HepG2 (cell line): Measurements from ENCODE around the gene HTR1D. TPM values are rescaled to one million over a fixed set of nuclear protein-coding genes. Genes with fewer than 3 reads are reported as not detected.

ENCODE experiments used
- ATAC-seq: fragments of 200-7000 bp; cut with Tn5 transposase; 3 replicates; pipeline ENCODE4 v1.9.1; 2020; ENCODE audit warnings: mild to moderate bottlenecking, moderate library complexity
- BruUV-seq: library from RNA; stranded (reverse); fragments of 400-500 nt; replicated peaks from 2 replicates; lab custom pipeline; 2021; lab: Mats Ljungman, UMichigan
- CTCF ChIA-PET: fragments of 300-600 bp; formaldehyde crosslinking; extraction: SDS; loops from one replicate; lab custom pipeline; 2021; ENCODE audit warnings: low total read pairs, inconsistent platforms, low intra/inter-chr PET ratio; lab: Yijun Ruan, JAX
- POLR2A ChIA-PET: fragments of 350-600 bp; sonication (Branson Sonifier 250); formaldehyde crosslinking; loops from one replicate; lab custom pipeline; 2020; ENCODE audit warnings: antibody characterized with exemption, inconsistent platforms; lab: Yijun Ruan, JAX
- DNase-seq: peaks from one replicate; pipeline ENCODE4 v3.0.0-alpha.2; 2015; ENCODE audit warnings: low spot score
- FAIRE-seq: peaks from 3 replicates; lab custom pipeline; 2011; peaks lifted over from hg19 to GRCh38; lab: Jason Lieb, UNC
- H2AFZ ChIP-seq: one replicate; pipeline ENCODE4 v1.6.1; 2011; ENCODE audit warnings: low read length, inconsistent platforms
- H3K27ac ChIP-seq: fragments of 300-600 bp; 3 replicates; pipeline ENCODE4 v1.8.0; 2011; ENCODE audit warnings: mixed run types, mild to moderate bottlenecking, mixed read lengths, low read length, inconsistent platforms; ENCODE audit not compliant: insufficient read depth; ENCODE audit errors: extremely low read length
- H3K27me3 ChIP-seq, 2 experiments: fragments of 200-600 bp in 1 of 2; 2 replicates in 1 of 2; 3 replicates in 1 of 2; pipeline versions ENCODE4 v1.6.0 to v1.8.0; 2011; ENCODE audit warnings: low read length in 2 of 2, mild to moderate bottlenecking in 2 of 2, moderate library complexity in 2 of 2, inconsistent platforms in 1 of 2; ENCODE audit not compliant: insufficient read depth in 2 of 2, control insufficient read depth in 1 of 2
- H3K36me3 ChIP-seq, 2 experiments: fragments of 200-600 bp in 1 of 2; replicated peaks in 1 of 2; 2 replicates in 1 of 2; 3 replicates in 1 of 2; pipeline versions ENCODE4 v1.5.1 to v1.8.0; 2011; ENCODE audit warnings: low read length in 2 of 2, inconsistent platforms in 1 of 2; ENCODE audit not compliant: insufficient read depth in 2 of 2, control insufficient read depth in 1 of 2
- H3K4me1 ChIP-seq: 2 replicates; pipeline ENCODE4 v1.5.1; 2012; ENCODE audit warnings: low read length, inconsistent platforms; ENCODE audit not compliant: insufficient read depth
- H3K4me2 ChIP-seq: 2 replicates; pipeline ENCODE4 v1.6.0; 2011; ENCODE audit warnings: low read depth, low read length, inconsistent platforms
- H3K4me3 ChIP-seq, 3 experiments: fragments of 200-600 bp in 1 of 3; sonication (generic), shearing (Covaris generic) in 1 of 3; replicated peaks in 1 of 3; 2 replicates each; pipeline ENCODE4 v1.5.1; 2011 to 2016; ENCODE audit warnings: low read length in 3 of 3, inconsistent platforms in 2 of 3, low read depth in 2 of 3, mild to moderate bottlenecking in 2 of 3, control low read depth in 1 of 3, mixed read lengths in 1 of 3; ENCODE audit not compliant: insufficient read depth in 1 of 3
- H3K79me2 ChIP-seq: one replicate; pipeline ENCODE4 v1.6.1; 2011; ENCODE audit warnings: low read length, inconsistent platforms; ENCODE audit not compliant: insufficient read depth
- H3K9ac ChIP-seq: 2 replicates; pipeline ENCODE4 v1.6.0; 2011; ENCODE audit warnings: mild to moderate bottlenecking, low read depth, low read length, inconsistent platforms; ENCODE audit not compliant: insufficient read depth
- H3K9me3 ChIP-seq: 2 replicates; pipeline ENCODE4 v1.5.1; 2012; ENCODE audit warnings: mild to moderate bottlenecking, low read length
- H4K20me1 ChIP-seq: 2 replicates; pipeline ENCODE4 v1.6.0; 2011; ENCODE audit warnings: inconsistent platforms, mild to moderate bottlenecking, low read length, moderate library complexity; ENCODE audit not compliant: insufficient read depth
- ADNP ChIP-seq: sonication (generic); formaldehyde crosslinking; IDR thresholded peaks from 2 replicates; pipeline ENCODE4 v1.4.0; 2020; ENCODE audit warnings: missing genetic modification reagents
- ETV5 ChIP-seq: IDR thresholded peaks from 2 replicates; pipeline ENCODE4 v1.6.1; 2018; ENCODE audit warnings: missing biosample characterization, missing genetic modification reagents, inconsistent platforms, borderline replicate concordance
- HCFC1 ChIP-seq: fragments of 150-350 bp; IDR thresholded peaks from 2 replicates; pipeline ENCODE4 v1.6.1; 2014; ENCODE audit warnings: low read depth, low read length
- HOMEZ ChIP-seq: IDR thresholded peaks from 2 replicates; pipeline ENCODE4 v1.6.1; 2016; ENCODE audit warnings: low read depth
- LCORL ChIP-seq, 2 experiments: fragments of 450-650 bp in 1 of 2; sonication (generic) in 1 of 2; formaldehyde crosslinking in 1 of 2; IDR thresholded peaks; 2 replicates each; pipeline versions ENCODE4 v1.5.0 to v1.6.1; 2017 to 2020; ENCODE audit warnings: antibody characterized with exemption in 1 of 2, missing genetic modification reagents in 1 of 2
- STAG1 ChIP-seq: sonication (generic); formaldehyde crosslinking; IDR thresholded peaks from 2 replicates; pipeline ENCODE4 v1.4.0; 2020; ENCODE audit warnings: missing genetic modification reagents
- TEF ChIP-seq: sonication (generic); formaldehyde crosslinking; IDR thresholded peaks from 2 replicates; pipeline ENCODE4 v1.5.0; 2020; ENCODE audit warnings: missing genetic modification reagents
- ZBTB8A ChIP-seq: sonication (generic); formaldehyde crosslinking; IDR thresholded peaks from 2 replicates; pipeline ENCODE4 v1.4.0; 2020; ENCODE audit warnings: mild to moderate bottlenecking, low read depth, missing genetic modification reagents, borderline replicate concordance
- ZNF280B ChIP-seq: sonication (generic); formaldehyde crosslinking; IDR thresholded peaks from 2 replicates; pipeline ENCODE4 v1.5.0; 2020; ENCODE audit warnings: missing genetic modification reagents, mild to moderate bottlenecking, borderline replicate concordance
- ZNF468 ChIP-seq: sonication (generic); formaldehyde crosslinking; IDR thresholded peaks from 2 replicates; pipeline ENCODE4 v1.8.0; 2022; ENCODE audit warnings: mild to moderate bottlenecking, moderate library complexity, missing genetic modification reagents
- WGBS: methylation state at CpG from one replicate; pipeline ENCODE4 v1.1.6; 2017; ENCODE audit warnings: low lambda C conversion rate; 5-methylcytosine and 5-hydroxymethylcytosine counted together
- in situ Hi-C: cut with HindIII; loops from 2 replicates; pipeline ENCODE4 v1.10.0; 2017; ENCODE audit warnings: low pct_unique_long_range_greater_than_20kb; ENCODE audit not compliant: extremely low pct_ligation_motif_present
- intact Hi-C: fragments of 100-400 bp; cut with micrococcal nuclease; formaldehyde crosslinking; loops from one replicate; pipeline ENCODE4 v1.10.0; 2022; ENCODE audit not compliant: unreplicated experiment
- polyA plus RNA-seq, 8 experiments: library from polyadenylated mRNA; depleted of rRNA in 3 of 8; stranded (reverse) in 7 of 8; unstranded in 1 of 8; fragments of >200 nt; fragmentation: Illumina TruSeq in 4 of 8; extraction: Trizol in 4 of 8; gene quantifications; 2 replicates each; pipeline versions ENCODE4 v1.2.1 to v1.2.3, GENCODE V29; 2011 to 2016; ENCODE audit warnings: low read depth in 4 of 8, missing spikeins in 1 of 8, mixed read lengths in 1 of 8; ENCODE audit not compliant: insufficient read depth in 1 of 8
- total RNA-seq, 5 experiments: library from RNA; depleted of rRNA; stranded (reverse); fragments of >200 nt; fragmentation: Illumina TruSeq; extraction: Trizol; gene quantifications; 2 replicates each; pipeline ENCODE4 v1.2.3, GENCODE V29; 2016; ENCODE audit warnings: low read depth in 1 of 5

The HTR1D gene
- total and polyA plus RNA-seq, 2 of the 13 experiments (the other 11 are each of a cell fraction or from before 2014, with no cell fraction given) = 0.04 to 0.07 TPM

GRCh38 chr1:23159963-23160877 is 57.1 kb downstream of the HTR1D start (continued):
- no peak for TF ChIP-seq ZNF280B (CRISPR knock-in tag)
- TF ChIP-seq ETV5 (CRISPR knock-in tag) = peak; percentile 46; the same call in 1 of the 2 replicates
- TF ChIP-seq ZNF468 (CRISPR knock-in tag) = no peak
- no peak for TF ChIP-seq ADNP (CRISPR knock-in tag)

GRCh38 chr1:23156940-23157339 is 60.4 kb downstream of the HTR1D start:
- POLR2A ChIA-PET = no interaction called here
- 0 out of 2 replicates have a peak, but pooled peaks cover 5% of the 10 kb centered on the region for H4K20me1 ChIP-seq
- ATAC-seq (no peak), FAIRE-seq (no peak), DNase-seq (no peak)
- no peak overlapping the region for H3K4me2 ChIP-seq
- no peak overlapping the region for H3K4me3 ChIP-seq
- in situ Hi-C loops = no loop called here
- no peaks in the 10 kb centered on the region for H3K9me3 ChIP-seq
- CTCF ChIA-PET = no interaction called here
- H3K27ac ChIP-seq = no peak overlapping the region
- H3K79me2 ChIP-seq = peaks cover 86% of the 10 kb centered on the region
- H3K4me1 ChIP-seq = peaks cover 42% of the 10 kb centered on the region
- H3K36me3 ChIP-seq = no peaks in the 10 kb centered on the region
- H3K27me3 ChIP-seq = no peaks in the 10 kb centered on the region
- intact Hi-C loops = no loop called here
- no TSS peak for BruUV-seq
- WGBS = 98% methylated on average over 4 of the region's 4 CpGs
- H3K9ac ChIP-seq = no peak overlapping the region
- TF ChIP-seq HOMEZ (no peak), STAG1 (CRISPR knock-in tag) (no peak), TEF (CRISPR knock-in tag) (no peak), LCORL (IDR thresholded peaks at IDR 0.05) (peak; percentile 88), LCORL (CRISPR knock-in tag; IDR thresholded peaks at IDR 0.05) (no peak), HCFC1 (no peak), ZBTB8A (no peak)
- no peak overlapping the region for H2AFZ ChIP-seq
